ENCODE data around the gene RARS2. TPM values are rescaled to one million over a fixed set of nuclear protein-coding genes. Genes with fewer than 3 reads are reported as not detected.

RARS2 gene
- total RNA-seq, 1 experiment from 2014 or later: 14.8 TPM

DNA sequence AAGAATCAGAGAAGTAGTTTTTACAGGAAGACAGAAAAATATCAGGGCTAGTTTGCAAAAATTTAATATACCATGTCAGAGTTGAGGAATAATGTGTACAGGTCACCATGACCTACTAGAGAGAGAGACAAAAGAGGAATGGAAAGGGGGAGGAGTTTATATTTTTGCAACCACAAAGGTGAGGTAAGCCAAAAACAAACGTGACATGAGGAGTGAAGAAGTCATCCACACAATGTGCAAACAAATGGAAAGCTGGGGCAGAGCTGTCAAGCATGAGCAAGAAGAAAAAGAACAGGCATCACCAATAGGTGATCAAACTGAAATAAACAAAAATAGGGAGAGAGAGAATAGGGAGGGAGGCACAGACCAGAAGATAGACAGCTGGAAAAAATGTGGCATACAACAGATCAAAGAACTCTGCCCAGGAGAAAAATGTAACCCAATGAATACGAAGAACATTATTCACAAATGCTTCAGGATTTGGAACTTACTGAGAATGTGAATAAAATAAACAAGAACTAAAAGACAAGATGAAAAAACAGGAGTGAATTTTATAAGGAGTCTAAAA, 15.5 kb downstream of the RARS2 start:
- H3K79me2 ChIP-seq (ENCODE audit: low read length): peaks cover 66% of the 10 kb centered on the region
- H3K36me3 ChIP-seq (ENCODE audit: low read depth, low read length): peaks cover 4% of the 10 kb centered on the region; the same call in 1 of the 2 replicates
- ChIA-PET POLR2A (ENCODE audit: unreplicated experiment) (no interaction called here), CTCF (no interaction called here)
- peaks cover 19% of the 10 kb centered on the region for H3K4me1 ChIP-seq (ENCODE audit: insufficient read depth, low read length)
- no peak overlapping the region for H3K27ac ChIP-seq (ENCODE audit: low read length)
- TF ChIP-seq EZH2phosphoT487 (IDR thresholded peaks at IDR 0.05; ENCODE audit: borderline replicate concordance, low read length): no peak
- TF ChIP-seq EZH2 (IDR thresholded peaks at IDR 0.05; ENCODE audit: low read length, unreplicated experiment): no peak
- TF ChIP-seq, protein P1, sequence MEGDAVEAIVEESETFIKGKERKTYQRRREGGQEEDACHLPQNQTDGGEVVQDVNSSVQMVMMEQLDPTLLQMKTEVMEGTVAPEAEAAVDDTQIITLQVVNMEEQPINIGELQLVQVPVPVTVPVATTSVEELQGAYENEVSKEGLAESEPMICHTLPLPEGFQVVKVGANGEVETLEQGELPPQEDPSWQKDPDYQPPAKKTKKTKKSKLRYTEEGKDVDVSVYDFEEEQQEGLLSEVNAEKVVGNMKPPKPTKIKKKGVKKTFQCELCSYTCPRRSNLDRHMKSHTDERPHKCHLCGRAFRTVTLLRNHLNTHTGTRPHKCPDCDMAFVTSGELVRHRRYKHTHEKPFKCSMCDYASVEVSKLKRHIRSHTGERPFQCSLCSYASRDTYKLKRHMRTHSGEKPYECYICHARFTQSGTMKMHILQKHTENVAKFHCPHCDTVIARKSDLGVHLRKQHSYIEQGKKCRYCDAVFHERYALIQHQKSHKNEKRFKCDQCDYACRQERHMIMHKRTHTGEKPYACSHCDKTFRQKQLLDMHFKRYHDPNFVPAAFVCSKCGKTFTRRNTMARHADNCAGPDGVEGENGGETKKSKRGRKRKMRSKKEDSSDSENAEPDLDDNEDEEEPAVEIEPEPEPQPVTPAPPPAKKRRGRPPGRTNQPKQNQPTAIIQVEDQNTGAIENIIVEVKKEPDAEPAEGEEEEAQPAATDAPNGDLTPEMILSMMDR (conservative IDR thresholded peaks at IDR 0.05; ENCODE audit: low read depth, low read length): no peak
- BruUV-seq (replicated peaks): no TSS peak
- no peaks in the 10 kb centered on the region for H3F3A ChIP-seq (ENCODE audit: low read length, unreplicated experiment)
- H3K9me2 ChIP-seq (replicated peaks; ENCODE audit: low read length): no peaks in the 10 kb centered on the region
- ATAC-seq (peak; percentile 27; the same call in 1 of the 2 replicates), DNase-seq (peak; percentile 16)
- H3K4me3 ChIP-seq (ENCODE audit: low read length): no peak overlapping the region
- H3K9ac ChIP-seq (ENCODE audit: low read length): no peak overlapping the region
- no peak overlapping the region for H3K4me2 ChIP-seq (ENCODE audit: low read length)
- H3K27me3 ChIP-seq (ENCODE audit: low read length): no peaks in the 10 kb centered on the region
- H3K9me3 ChIP-seq (ENCODE audit: low read length): no peaks in the 10 kb centered on the region
- H4K20me1 ChIP-seq (ENCODE audit: low read length): peaks cover 4% of the 10 kb centered on the region; the same call in 1 of the 2 replicates
- no peak overlapping the region for H2AFZ ChIP-seq (ENCODE audit: low read length)
- intact Hi-C loops (cut with micrococcal nuclease): no loop called here

DNA sequence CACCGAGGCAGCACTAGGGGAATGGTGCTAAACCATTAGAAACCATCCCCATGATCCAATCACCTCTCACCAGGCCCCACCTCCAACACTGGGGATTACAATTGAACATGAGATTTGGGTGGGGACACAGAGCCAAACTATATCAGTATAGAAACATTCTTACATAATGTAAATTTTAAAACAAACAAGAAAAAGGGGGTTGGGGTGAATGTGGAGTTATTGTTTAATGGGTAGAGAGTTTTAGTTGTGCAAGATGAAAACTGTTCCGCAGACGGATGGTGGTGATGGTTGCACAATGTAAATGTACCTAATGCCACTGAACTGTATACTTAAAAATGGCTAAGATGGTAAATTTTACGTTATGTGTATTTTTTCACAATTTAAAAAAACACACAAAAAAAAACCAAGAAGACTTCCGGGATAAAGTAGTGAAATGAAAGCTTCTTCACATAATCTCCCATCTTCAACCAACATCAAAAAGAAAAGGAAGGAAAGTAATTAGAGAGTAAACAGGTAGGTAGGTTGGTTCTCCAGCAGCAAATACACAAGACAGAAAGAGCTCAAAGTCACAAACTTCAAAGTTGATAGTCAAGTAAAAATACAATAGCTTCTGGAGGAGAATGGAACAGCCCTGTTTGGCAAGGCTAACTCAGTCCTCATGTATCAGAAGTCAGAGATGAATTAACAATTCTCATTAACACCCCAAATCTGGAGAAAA, 16.3 kb downstream of the RARS2 start:
- Histone ChIP-seq H3K9me2 (replicated peaks; ENCODE audit: low read length) (no peaks in the 10 kb centered on the region), H3K79me2 (ENCODE audit: low read length) (peaks cover 61% of the 10 kb centered on the region), H3K4me2 (ENCODE audit: low read length) (no peak overlapping the region), H3K27me3 (ENCODE audit: low read length) (no peaks in the 10 kb centered on the region), H3K4me1 (ENCODE audit: insufficient read depth, low read length) (peaks cover 19% of the 10 kb centered on the region), H3K27ac (ENCODE audit: low read length) (no peak overlapping the region), H3K36me3 (ENCODE audit: low read depth, low read length) (peaks cover 7% of the 10 kb centered on the region), H4K20me1 (ENCODE audit: low read length) (peaks cover 4% of the 10 kb centered on the region; the same call in 1 of the 2 replicates), H2AFZ (ENCODE audit: low read length) (no peak overlapping the region), H3F3A (ENCODE audit: low read length, unreplicated experiment) (no peaks in the 10 kb centered on the region), H3K4me3 (ENCODE audit: low read length) (no peak overlapping the region), H3K9ac (ENCODE audit: low read length) (no peak overlapping the region), H3K9me3 (ENCODE audit: low read length) (no peaks in the 10 kb centered on the region)
- ChIA-PET CTCF (no interaction called here), POLR2A (ENCODE audit: unreplicated experiment) (no interaction called here)
- TF ChIP-seq EZH2phosphoT487 (IDR thresholded peaks at IDR 0.05; ENCODE audit: borderline replicate concordance, low read length) (no peak), EZH2 (IDR thresholded peaks at IDR 0.05; ENCODE audit: low read length, unreplicated experiment) (no peak)
- TF ChIP-seq, protein P1 (conservative IDR thresholded peaks at IDR 0.05; ENCODE audit: low read depth, low read length): no peak
- no peak for DNase-seq
- intact Hi-C loops (cut with micrococcal nuclease): no loop called here
- BruUV-seq (replicated peaks): no TSS peak
- ATAC-seq: no peak

DNA sequence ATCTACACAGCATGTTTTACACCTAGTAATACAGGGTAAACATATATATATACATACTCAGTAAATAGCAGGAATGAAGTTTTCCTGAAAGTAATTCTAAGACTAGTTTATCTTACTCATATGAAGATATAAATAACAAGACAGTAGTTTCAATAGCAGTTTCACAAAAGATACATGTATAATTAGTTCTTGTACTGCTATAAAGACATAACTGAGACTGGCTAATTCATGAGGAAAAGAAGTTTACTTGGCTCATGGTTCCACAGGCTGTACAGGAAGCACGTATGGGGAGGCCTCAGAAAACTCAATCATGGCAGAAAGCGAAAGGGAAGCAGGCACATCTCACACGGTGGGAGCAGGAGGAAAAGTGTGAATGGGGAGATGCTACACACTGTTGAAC, 16.9 kb downstream of the RARS2 start:
- CTCF ChIA-PET: no interaction called here
- Histone ChIP-seq H3K4me1 (ENCODE audit: insufficient read depth, low read length) (peaks cover 19% of the 10 kb centered on the region), H2AFZ (ENCODE audit: low read length) (no peak overlapping the region), H3K27me3 (ENCODE audit: low read length) (no peaks in the 10 kb centered on the region), H3F3A (ENCODE audit: low read length, unreplicated experiment) (no peaks in the 10 kb centered on the region), H3K9ac (ENCODE audit: low read length) (no peak overlapping the region), H3K27ac (ENCODE audit: low read length) (no peak overlapping the region), H3K9me3 (ENCODE audit: low read length) (no peaks in the 10 kb centered on the region), H4K20me1 (ENCODE audit: low read length) (peaks cover 4% of the 10 kb centered on the region; the same call in 1 of the 2 replicates), H3K79me2 (ENCODE audit: low read length) (peaks cover 57% of the 10 kb centered on the region), H3K36me3 (ENCODE audit: low read depth, low read length) (peaks cover 7% of the 10 kb centered on the region), H3K4me3 (ENCODE audit: low read length) (no peak overlapping the region), H3K4me2 (ENCODE audit: low read length) (no peak overlapping the region), H3K9me2 (replicated peaks; ENCODE audit: low read length) (no peaks in the 10 kb centered on the region)
- TF ChIP-seq EZH2phosphoT487 (IDR thresholded peaks at IDR 0.05; ENCODE audit: borderline replicate concordance, low read length) (no peak), EZH2 (IDR thresholded peaks at IDR 0.05; ENCODE audit: low read length, unreplicated experiment) (no peak)
- TF ChIP-seq, protein P1 (conservative IDR thresholded peaks at IDR 0.05; ENCODE audit: low read depth, low read length): no peak
- no TSS peak for BruUV-seq (replicated peaks)
- DNase-seq: no peak
- POLR2A ChIA-PET (ENCODE audit: unreplicated experiment): no interaction called here
- no peak for ATAC-seq
- intact Hi-C loops (cut with micrococcal nuclease): no loop called here
